ENCODE measurements around the gene TMEM131L. TPM values are rescaled to one million over a fixed set of nuclear protein-coding genes. Genes with fewer than 3 reads are reported as not detected.
A peak's percentile ranks its signal among the peaks of the same experiment; 100 is the strongest.

The TMEM131L gene
- total RNA-seq, 2 donors from 2014 or later: 22.2 to 25.6 TPM

DNA sequence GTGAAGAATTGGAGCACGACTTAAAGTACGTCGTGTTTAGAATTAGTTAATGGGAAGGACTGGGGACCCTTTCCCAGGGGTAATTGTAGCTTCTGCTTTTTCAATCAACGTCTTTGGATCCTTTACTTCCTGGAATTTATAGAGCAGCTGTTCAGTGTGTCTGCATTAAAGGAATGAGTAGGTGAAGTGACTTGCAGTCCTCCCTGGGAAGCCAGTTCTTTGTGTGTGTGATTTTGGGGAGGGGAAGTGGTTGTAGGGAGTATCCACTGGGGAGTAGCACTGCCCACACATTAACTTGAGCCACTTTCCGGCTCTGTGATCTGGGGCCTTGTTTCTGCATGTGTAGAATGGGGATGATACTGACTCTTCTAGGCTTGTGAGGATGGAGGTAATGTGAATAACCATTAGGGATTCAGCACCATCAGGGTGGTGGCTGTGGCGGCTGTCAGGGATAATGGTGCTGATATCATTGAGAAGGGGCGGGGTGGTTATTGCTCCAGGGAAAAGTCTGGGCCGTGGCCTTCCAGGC is 54.7 kb downstream of the TMEM131L start:
- Histone ChIP-seq H3K36me3 (no peaks in the 10 kb centered on the region), H3K27me3 (replicated peaks; ENCODE audit: insufficient read depth) (no peaks in the 10 kb centered on the region), H3K9me3 (no peaks in the 10 kb centered on the region), H3K4me1 (ENCODE audit: control insufficient read depth in 1 of 2, low read depth in 2 of 2) (peaks cover 27 to 65% of the 10 kb centered on the region in 2 donors), H3K4me3 (no peak overlapping the region), H3K27ac (no peak overlapping the region)
- DNase-seq (ENCODE audit: low spot score) (no peak), ATAC-seq (ENCODE audit: insufficient number of reproducible peaks, low FRiP score, low read depth) (no peak)
- TF ChIP-seq, protein P1, sequence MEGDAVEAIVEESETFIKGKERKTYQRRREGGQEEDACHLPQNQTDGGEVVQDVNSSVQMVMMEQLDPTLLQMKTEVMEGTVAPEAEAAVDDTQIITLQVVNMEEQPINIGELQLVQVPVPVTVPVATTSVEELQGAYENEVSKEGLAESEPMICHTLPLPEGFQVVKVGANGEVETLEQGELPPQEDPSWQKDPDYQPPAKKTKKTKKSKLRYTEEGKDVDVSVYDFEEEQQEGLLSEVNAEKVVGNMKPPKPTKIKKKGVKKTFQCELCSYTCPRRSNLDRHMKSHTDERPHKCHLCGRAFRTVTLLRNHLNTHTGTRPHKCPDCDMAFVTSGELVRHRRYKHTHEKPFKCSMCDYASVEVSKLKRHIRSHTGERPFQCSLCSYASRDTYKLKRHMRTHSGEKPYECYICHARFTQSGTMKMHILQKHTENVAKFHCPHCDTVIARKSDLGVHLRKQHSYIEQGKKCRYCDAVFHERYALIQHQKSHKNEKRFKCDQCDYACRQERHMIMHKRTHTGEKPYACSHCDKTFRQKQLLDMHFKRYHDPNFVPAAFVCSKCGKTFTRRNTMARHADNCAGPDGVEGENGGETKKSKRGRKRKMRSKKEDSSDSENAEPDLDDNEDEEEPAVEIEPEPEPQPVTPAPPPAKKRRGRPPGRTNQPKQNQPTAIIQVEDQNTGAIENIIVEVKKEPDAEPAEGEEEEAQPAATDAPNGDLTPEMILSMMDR (IDR thresholded peaks at IDR 0.05): no peak

DNA sequence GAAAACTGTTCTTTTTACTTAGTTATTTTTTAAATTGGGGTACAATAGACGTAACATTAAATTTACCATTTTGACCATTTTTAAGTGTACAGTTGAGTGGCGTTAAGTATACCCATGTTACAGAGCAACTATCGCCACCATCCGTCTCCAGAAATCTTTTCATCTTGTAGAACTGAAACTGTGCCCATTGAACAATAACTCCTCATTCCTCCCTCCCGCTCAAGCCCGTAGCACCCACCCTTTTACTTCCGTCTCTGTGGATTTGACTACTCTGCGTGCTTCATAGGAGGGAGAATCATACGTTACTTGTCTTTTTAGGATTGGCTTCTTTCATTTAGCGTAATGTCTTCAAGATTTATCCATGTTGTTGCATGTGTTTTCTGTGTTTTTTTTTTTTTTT is 55.3 kb downstream of the TMEM131L start:
- Histone ChIP-seq H3K4me1 (ENCODE audit: control insufficient read depth in 1 of 2, low read depth in 2 of 2) (peaks cover 27 to 65% of the 10 kb centered on the region in 2 donors), H3K27me3 (replicated peaks; ENCODE audit: insufficient read depth) (no peaks in the 10 kb centered on the region), H3K9me3 (no peaks in the 10 kb centered on the region), H3K36me3 (no peaks in the 10 kb centered on the region), H3K27ac (no peak overlapping the region), H3K4me3 (no peak overlapping the region)
- ATAC-seq (ENCODE audit: insufficient number of reproducible peaks, low FRiP score, low read depth) (no peak), DNase-seq (ENCODE audit: low spot score) (no peak)
- TF ChIP-seq, protein P1 (IDR thresholded peaks at IDR 0.05): no peak

DNA sequence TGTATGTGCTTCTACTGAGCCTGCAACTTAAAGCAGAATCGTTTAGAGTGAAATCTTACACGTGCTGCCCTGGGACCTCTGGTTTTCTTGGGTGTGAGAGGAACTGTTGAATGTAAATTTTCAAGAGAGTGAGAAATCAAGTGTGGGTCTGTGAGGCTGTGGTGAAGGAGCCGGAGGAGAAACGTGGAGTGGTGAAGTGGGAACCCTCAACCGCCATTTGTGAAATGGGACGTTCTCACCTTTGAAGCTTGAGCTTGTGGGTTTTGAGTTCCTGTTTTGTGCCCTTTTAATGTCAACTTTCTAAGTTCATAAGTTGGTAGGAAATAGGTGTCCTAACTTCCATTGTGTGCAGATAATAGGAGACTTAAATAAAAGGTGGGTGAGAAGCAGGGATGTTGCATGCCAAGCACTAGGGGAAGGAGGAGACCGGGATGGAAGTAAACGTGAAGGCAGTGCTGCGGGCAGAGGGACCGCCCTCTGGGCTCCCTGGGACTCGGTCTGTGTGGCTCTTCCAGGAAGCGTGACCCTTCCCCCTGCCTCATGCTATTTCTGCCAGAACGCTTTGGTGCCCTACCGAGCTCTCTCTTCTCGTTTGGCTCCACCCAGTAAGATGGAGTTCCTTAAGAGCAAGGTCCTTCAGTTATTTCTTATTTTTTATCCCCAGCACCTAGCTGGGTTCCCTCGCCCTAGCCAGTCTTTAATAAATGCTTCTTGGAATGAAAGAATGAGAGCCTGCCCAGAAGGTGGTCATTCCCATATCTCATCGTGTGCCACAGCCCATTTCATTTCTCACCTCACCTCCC is 56.0 kb downstream of the TMEM131L start:
- no peaks in the 10 kb centered on the region for H3K27me3 ChIP-seq (replicated peaks; ENCODE audit: insufficient read depth)
- peak overlapping the region in 1 of 2 donors; percentile 26 for H3K27ac ChIP-seq
- no peaks in the 10 kb centered on the region for H3K9me3 ChIP-seq
- ATAC-seq (ENCODE audit: insufficient number of reproducible peaks, low FRiP score, low read depth): no peak
- TF ChIP-seq, protein P1 (IDR thresholded peaks at IDR 0.05): no peak
- H3K4me1 ChIP-seq (ENCODE audit: control insufficient read depth in 1 of 2, low read depth in 2 of 2): peaks cover 27 to 65% of the 10 kb centered on the region in 2 donors
- no peak overlapping the region for H3K4me3 ChIP-seq
- H3K36me3 ChIP-seq: no peaks in the 10 kb centered on the region
- DNase-seq (ENCODE audit: low spot score): no peak

DNA sequence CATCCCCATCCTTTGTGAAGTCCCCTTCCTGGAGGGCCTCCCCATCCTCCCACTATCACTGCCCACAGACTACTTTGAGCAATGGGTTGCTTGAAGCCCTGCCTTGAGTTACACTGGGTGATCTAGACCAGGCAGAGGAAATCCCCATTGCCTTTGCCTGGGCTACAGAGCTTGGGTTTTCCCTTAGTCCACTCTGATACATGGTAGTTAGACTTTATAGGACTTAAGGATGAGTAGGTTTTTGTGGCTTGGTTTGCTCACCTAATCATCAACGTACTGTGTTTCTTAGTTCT is 56.6 kb downstream of the TMEM131L start:
- Histone ChIP-seq H3K4me1 (ENCODE audit: control insufficient read depth in 1 of 2, low read depth in 2 of 2) (peaks cover 27 to 63% of the 10 kb centered on the region in 2 donors), H3K36me3 (no peaks in the 10 kb centered on the region), H3K27ac (peak overlapping the region in 1 of 2 donors; percentile 26), H3K4me3 (no peak overlapping the region), H3K27me3 (replicated peaks; ENCODE audit: insufficient read depth) (no peaks in the 10 kb centered on the region), H3K9me3 (no peaks in the 10 kb centered on the region)
- ATAC-seq (ENCODE audit: insufficient number of reproducible peaks, low FRiP score, low read depth) (no peak), DNase-seq (ENCODE audit: low spot score) (no peak)
- TF ChIP-seq, protein P1 (IDR thresholded peaks at IDR 0.05): no peak

DNA sequence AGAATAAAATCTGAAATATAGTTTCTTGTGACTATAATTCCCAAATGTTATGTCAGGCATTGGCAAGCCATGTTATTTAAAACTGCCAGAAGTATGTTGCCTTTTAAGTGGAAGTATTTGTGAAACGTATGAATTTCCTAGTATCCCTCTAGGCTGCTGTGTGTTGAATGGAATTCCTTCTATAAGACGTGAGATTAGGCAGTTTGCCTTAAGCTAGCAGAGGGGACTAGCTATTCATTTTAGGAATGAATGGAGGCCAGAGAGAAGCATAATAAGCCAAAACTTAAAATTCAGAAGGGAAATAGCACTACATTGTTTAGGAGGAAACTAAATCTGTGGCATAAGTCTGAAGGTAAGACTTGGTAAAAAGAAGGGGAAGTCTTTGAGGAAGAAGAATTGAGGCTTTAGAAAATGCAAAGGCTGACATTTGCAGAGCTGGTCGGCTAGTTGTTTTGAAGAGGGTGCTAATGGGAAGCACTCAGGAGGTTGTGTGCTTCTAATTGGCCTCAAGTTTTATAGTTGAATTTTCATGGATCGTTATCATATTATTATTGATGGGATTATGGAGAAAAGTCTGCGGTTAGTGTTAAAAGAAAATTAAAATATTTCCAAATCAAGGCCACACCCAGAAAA is 57.1 kb downstream of the TMEM131L start:
- DNase-seq (ENCODE audit: low spot score) (no peak), ATAC-seq (ENCODE audit: insufficient number of reproducible peaks, low FRiP score, low read depth) (no peak)
- peak overlapping the region; percentile 0 to 26 for H3K27ac ChIP-seq
- no peaks in the 10 kb centered on the region for H3K9me3 ChIP-seq
- peaks cover 24 to 58% of the 10 kb centered on the region in 2 donors for H3K4me1 ChIP-seq (ENCODE audit: control insufficient read depth in 1 of 2, low read depth in 2 of 2)
- H3K27me3 ChIP-seq (replicated peaks; ENCODE audit: insufficient read depth): no peaks in the 10 kb centered on the region
- no peaks in the 10 kb centered on the region for H3K36me3 ChIP-seq
- H3K4me3 ChIP-seq: no peak overlapping the region
- TF ChIP-seq, protein P1 (IDR thresholded peaks at IDR 0.05): no peak

Data from thoracic aorta (tissue), 2 donors.